Caco-2 (cell line): Measurements from ENCODE around the gene KIRREL3. TPM values are rescaled to one million over a fixed set of nuclear protein-coding genes. Genes with fewer than 3 reads are reported as not detected.

ENCODE experiments used
- BruUV-seq: library from RNA; stranded (reverse); fragments of 400-500 nt; replicated peaks from 2 replicates; lab custom pipeline; 2021; lab: Mats Ljungman, UMichigan
- CTCF ChIA-PET: fragments of 300-600 bp; sonication (Branson Sonifier 250); formaldehyde crosslinking; loops from one replicate; lab custom pipeline; 2022; ENCODE audit warnings: antibody characterized with exemption; lab: Charles Lee
- POLR2A ChIA-PET: fragments of 300-600 bp; sonication (Branson Sonifier 250); formaldehyde crosslinking; loops from one replicate; lab custom pipeline; 2022; ENCODE audit warnings: antibody characterized with exemption; lab: Charles Lee
- DNase-seq, 2 experiments: peaks; one replicate each; pipeline versions ENCODE4 v3.0.0 to v3.0.0-alpha.2; 2020 to 2022
- H3K27me3 ChIP-seq: replicated peaks from 2 replicates; pipeline ENCODE4 v1.6.0; 2011; ENCODE audit warnings: low read length; ENCODE audit not compliant: control insufficient read depth, insufficient read depth
- H3K36me3 ChIP-seq: 2 replicates; pipeline ENCODE4 v1.5.1; 2011; ENCODE audit warnings: low read length; ENCODE audit not compliant: control insufficient read depth, insufficient read depth
- H3K4me1 ChIP-seq: fragments of 250-450 bp; sonication (Bioruptor Pico); 2 replicates; pipeline ENCODE4 v1.5.1; 2020; ENCODE audit warnings: mild to moderate bottlenecking
- H3K4me3 ChIP-seq: 2 replicates; pipeline ENCODE4 v1.5.1; 2011; ENCODE audit warnings: low read depth, mild to moderate bottlenecking, control low read depth, low read length
- H3K9me3 ChIP-seq: fragments of 250-450 bp; sonication (Bioruptor Pico); 2 replicates; pipeline ENCODE4 v1.5.1; 2020; ENCODE audit warnings: mild to moderate bottlenecking, moderate library complexity
- H3K27ac Mint-ChIP-seq: one replicate; pipeline ENCODE4 v1.8.0; 2022; ENCODE audit warnings: mixed read lengths; ENCODE audit not compliant: unreplicated experiment
- H3K27me3 Mint-ChIP-seq: one replicate; pipeline ENCODE4 v1.8.0; 2022; ENCODE audit warnings: mixed read lengths; ENCODE audit not compliant: insufficient read depth, unreplicated experiment
- H3K36me3 Mint-ChIP-seq: one replicate; pipeline ENCODE4 v1.8.0; 2022; ENCODE audit warnings: mild to moderate bottlenecking, mixed read lengths; ENCODE audit not compliant: insufficient read depth, unreplicated experiment
- H3K4me1 Mint-ChIP-seq: one replicate; pipeline ENCODE4 v1.8.0; 2022; ENCODE audit warnings: low read depth, mixed read lengths; ENCODE audit not compliant: unreplicated experiment
- H3K4me3 Mint-ChIP-seq: one replicate; pipeline ENCODE4 v1.8.0; 2022; ENCODE audit warnings: mild to moderate bottlenecking, moderate library complexity, mixed read lengths; ENCODE audit not compliant: unreplicated experiment
- H3K9me3 Mint-ChIP-seq: one replicate; pipeline ENCODE4 v1.8.0; 2022; ENCODE audit warnings: mixed read lengths; ENCODE audit not compliant: unreplicated experiment
- intact Hi-C: fragments of 100-400 bp; cut with micrococcal nuclease; formaldehyde crosslinking; loops from one replicate; pipeline ENCODE4 v1.10.0; 2022; ENCODE audit not compliant: unreplicated experiment
- total RNA-seq: library from RNA; stranded (reverse); gene quantifications from 2 replicates; pipeline ENCODE4 v1.2.3, GENCODE V29; 2022
- TF ChIP-seq, protein P1 (sequence below), 2 experiments: fragments of 200-600 bp in 1 of 2; IDR thresholded peaks; 1 replicate in 1 of 2; 2 replicates in 1 of 2; pipeline versions ENCODE4 v1.5.1 to v1.8.0; 2011 to 2022; ENCODE audit warnings: antibody characterized with exemption in 1 of 2, control low read depth in 1 of 2, inconsistent platforms in 1 of 2, low read depth in 1 of 2, low read length in 1 of 2, mild to moderate bottlenecking in 1 of 2, moderate library complexity in 1 of 2; ENCODE audit not compliant: insufficient read depth in 1 of 2, severe bottlenecking in 1 of 2, unreplicated experiment in 1 of 2

The KIRREL3 gene
- total RNA-seq, 1 experiment from 2014 or later, result not detected

DNA sequence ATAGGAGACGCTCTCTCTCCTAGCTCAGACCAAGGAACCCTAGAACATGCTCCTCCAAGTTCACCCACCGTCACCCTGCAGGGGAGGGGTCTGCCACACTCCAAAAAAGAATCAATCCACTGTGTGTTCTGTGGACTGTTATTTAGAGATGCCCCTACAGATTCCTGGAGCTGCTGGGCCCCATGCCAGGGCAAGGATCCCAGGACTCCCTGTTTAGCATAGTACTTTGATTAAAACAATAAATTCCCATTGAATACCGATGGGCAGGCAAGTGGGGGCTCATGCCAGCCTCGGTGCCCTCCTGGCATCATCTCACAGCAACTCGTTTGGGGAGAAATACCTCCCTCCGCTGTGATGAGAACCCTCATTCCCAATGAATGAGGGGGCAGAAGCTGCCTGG, 397.6 kb downstream of the KIRREL3 start:
- DNase-seq, result no peak
- ChIA-PET CTCF (interaction anchor here (0.6 kb wide), 1 partner anchor 268 kb away, joined by 7 read pairs; no protein-coding TSS in a partner anchor), POLR2A (no interaction called here)
- H3K27me3 Mint-ChIP-seq, result peaks cover 27% of the 10 kb centered on the region
- no peaks in the 10 kb centered on the region for H3K9me3 Mint-ChIP-seq
- H3K4me3 Mint-ChIP-seq, result no peak overlapping the region
- Histone ChIP-seq H3K4me3 (no peak overlapping the region), H3K4me1 (no peaks in the 10 kb centered on the region), H3K27me3 (peaks cover 4% of the 10 kb centered on the region), H3K9me3 (no peaks in the 10 kb centered on the region), H3K36me3 (no peaks in the 10 kb centered on the region)
- BruUV-seq, result no TSS peak
- no peaks in the 10 kb centered on the region for H3K36me3 Mint-ChIP-seq
- TF ChIP-seq, protein P1, sequence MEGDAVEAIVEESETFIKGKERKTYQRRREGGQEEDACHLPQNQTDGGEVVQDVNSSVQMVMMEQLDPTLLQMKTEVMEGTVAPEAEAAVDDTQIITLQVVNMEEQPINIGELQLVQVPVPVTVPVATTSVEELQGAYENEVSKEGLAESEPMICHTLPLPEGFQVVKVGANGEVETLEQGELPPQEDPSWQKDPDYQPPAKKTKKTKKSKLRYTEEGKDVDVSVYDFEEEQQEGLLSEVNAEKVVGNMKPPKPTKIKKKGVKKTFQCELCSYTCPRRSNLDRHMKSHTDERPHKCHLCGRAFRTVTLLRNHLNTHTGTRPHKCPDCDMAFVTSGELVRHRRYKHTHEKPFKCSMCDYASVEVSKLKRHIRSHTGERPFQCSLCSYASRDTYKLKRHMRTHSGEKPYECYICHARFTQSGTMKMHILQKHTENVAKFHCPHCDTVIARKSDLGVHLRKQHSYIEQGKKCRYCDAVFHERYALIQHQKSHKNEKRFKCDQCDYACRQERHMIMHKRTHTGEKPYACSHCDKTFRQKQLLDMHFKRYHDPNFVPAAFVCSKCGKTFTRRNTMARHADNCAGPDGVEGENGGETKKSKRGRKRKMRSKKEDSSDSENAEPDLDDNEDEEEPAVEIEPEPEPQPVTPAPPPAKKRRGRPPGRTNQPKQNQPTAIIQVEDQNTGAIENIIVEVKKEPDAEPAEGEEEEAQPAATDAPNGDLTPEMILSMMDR (IDR thresholded peaks at IDR 0.05; ENCODE audit: insufficient read depth in 1 of 2, low read depth in 1 of 2, low read length in 1 of 2, severe bottlenecking in 1 of 2, unreplicated experiment in 1 of 2), result no peak
- no peak overlapping the region for H3K27ac Mint-ChIP-seq
- intact Hi-C loops, result loop anchor here (10.0 kb wide), 1 partner anchor 288 kb away; no protein-coding TSS in a partner anchor
- H3K4me1 Mint-ChIP-seq, result no peaks in the 10 kb centered on the region

DNA sequence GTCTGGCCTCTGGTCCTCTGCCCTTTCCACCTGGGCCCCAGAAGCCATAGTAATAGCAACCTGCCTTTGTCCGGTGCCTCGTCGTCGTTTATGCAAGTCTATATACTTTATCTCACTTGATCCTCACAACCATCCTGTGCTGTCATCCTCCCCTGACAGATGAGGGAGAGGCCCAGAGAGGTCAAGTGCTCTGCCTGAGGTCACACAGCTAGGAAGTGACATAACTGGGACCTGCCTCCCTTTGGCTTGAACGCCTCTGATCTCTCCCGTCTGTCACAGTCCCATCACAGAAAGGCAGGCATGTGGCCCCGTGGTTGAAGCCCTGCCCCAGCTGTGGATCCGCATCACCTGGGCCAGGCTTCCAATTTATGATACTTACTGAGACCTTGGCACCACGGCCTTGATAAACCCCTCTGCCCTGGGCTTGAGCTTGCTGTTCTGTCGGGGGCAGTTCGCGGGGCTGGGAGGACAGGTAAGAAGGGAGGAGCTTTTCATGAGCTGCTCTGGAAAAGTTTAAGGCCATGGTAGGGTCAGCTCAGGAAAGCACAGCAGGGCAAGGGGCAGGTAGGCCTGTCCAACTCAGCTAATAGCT, 398.1 kb downstream of the KIRREL3 start:
- POLR2A ChIA-PET, result no interaction called here
- H3K27ac Mint-ChIP-seq, result no peak overlapping the region
- no peaks in the 10 kb centered on the region for H3K9me3 Mint-ChIP-seq
- no peak overlapping the region for H3K4me3 ChIP-seq
- BruUV-seq, result no TSS peak
- no peaks in the 10 kb centered on the region for H3K4me1 ChIP-seq
- peaks cover 5% of the 10 kb centered on the region for H3K27me3 ChIP-seq
- TF ChIP-seq, protein P1 (IDR thresholded peaks at IDR 0.05; ENCODE audit: insufficient read depth in 1 of 2, low read depth in 1 of 2, low read length in 1 of 2, severe bottlenecking in 1 of 2, unreplicated experiment in 1 of 2), result no peak
- no peaks in the 10 kb centered on the region for H3K36me3 Mint-ChIP-seq
- H3K4me1 Mint-ChIP-seq, result no peaks in the 10 kb centered on the region
- no peak overlapping the region for H3K4me3 Mint-ChIP-seq
- H3K27me3 Mint-ChIP-seq, result peaks cover 30% of the 10 kb centered on the region
- CTCF ChIA-PET, result interaction anchor here (0.5 to 0.6 kb wide), 2 partner anchors 138 to 269 kb away, joined by 4 to 7 read pairs; no protein-coding TSS in a partner anchor
- no peaks in the 10 kb centered on the region for H3K9me3 ChIP-seq
- DNase-seq, result no peak
- intact Hi-C loops, result loop anchor here (10.0 kb wide), 1 partner anchor 288 kb away; no protein-coding TSS in a partner anchor
- no peaks in the 10 kb centered on the region for H3K36me3 ChIP-seq

DNA sequence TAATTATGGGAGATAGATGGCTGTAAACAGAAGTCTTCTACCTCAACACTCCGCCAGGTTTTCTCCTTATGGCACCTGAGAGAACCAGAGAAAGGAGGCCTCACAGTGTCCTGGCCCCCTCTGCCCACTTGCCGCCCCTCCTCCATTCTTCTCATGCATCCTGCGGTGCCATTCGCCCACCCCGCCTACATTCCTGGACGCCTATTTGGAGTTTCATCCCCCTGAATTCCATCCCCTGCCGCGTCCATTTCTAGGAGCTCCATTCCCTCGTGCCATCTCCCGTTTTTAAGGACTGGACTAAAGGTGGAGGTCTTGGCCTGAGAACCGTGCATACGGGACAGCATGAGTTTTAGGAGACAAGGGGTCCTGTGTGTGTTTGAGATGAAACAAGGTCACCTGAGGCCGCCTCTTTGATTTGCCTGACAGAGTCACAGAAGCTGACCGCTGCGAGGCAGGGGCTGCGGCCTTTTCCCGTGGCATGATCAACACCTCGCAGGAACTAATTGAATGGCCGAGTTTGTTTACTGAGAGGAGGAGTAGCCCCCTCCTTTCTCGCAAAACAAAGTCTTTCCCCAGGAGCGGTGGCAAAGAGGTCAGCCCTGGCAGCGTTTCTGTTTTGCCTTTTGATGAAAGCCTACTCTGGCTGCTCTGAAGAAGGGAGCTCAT, 398.9 kb downstream of the KIRREL3 start:
- no peak overlapping the region for H3K4me3 Mint-ChIP-seq

More for the DNA sequence above, 398.9 kb downstream of the KIRREL3 start:
- no TSS peak for BruUV-seq
- peaks cover 5% of the 10 kb centered on the region for H3K27me3 ChIP-seq
- no peaks in the 10 kb centered on the region for H3K36me3 ChIP-seq
- H3K9me3 ChIP-seq, result no peaks in the 10 kb centered on the region
- H3K4me1 ChIP-seq, result no peaks in the 10 kb centered on the region
- Mint-ChIP-seq H3K27me3 (peaks cover 26% of the 10 kb centered on the region), H3K27ac (no peak overlapping the region), H3K9me3 (no peaks in the 10 kb centered on the region), H3K36me3 (no peaks in the 10 kb centered on the region), H3K4me1 (no peaks in the 10 kb centered on the region)
- CTCF ChIA-PET, result interaction anchor here (0.5 kb wide), 1 partner anchor 138 kb away, joined by 4 read pairs; no protein-coding TSS in a partner anchor
- TF ChIP-seq, protein P1 (IDR thresholded peaks at IDR 0.05; ENCODE audit: insufficient read depth in 1 of 2, low read depth in 1 of 2, low read length in 1 of 2, severe bottlenecking in 1 of 2, unreplicated experiment in 1 of 2), result no peak
- POLR2A ChIA-PET, result no interaction called here
- intact Hi-C loops, result loop anchor here (10.0 kb wide), 1 partner anchor 287 kb away; no protein-coding TSS in a partner anchor
- no peak overlapping the region for H3K4me3 ChIP-seq
- no peak for DNase-seq
